Activated T-cell treated with anti-CD3 and anti-CD28 coated beads, Interleukin-2, amount 50 U/mL, for 72 hours (primary cell): ENCODE measurements around the gene SLC25A19. TPM values are rescaled to one million over a fixed set of nuclear protein-coding genes. Genes with fewer than 3 reads are reported as not detected.

Source experiments
- ATAC-seq, 2 donors: fragments of 150-1000 bp; cut with Tn5 transposase; replicated peaks in 1 of 2; 2 replicates each; pipeline ENCODE4 v1.10.0; 2021; ENCODE audit warnings: moderate library complexity in 2 of 2, mild to moderate bottlenecking in 1 of 2
- DNase-seq, 2 donors: peaks; one replicate each; pipeline ENCODE4 v3.0.0; 2021 to 2022; ENCODE audit warnings: mixed read lengths in 1 of 2
- H3K27ac Mint-ChIP-seq: one replicate; pipeline ENCODE4 v1.8.0; 2022; ENCODE audit warnings: mild to moderate bottlenecking, moderate library complexity, mixed read lengths
- H3K27me3 Mint-ChIP-seq: one replicate; pipeline ENCODE4 v1.8.0; 2022; ENCODE audit warnings: low read depth, mixed read lengths
- H3K36me3 Mint-ChIP-seq, 2 donors: one replicate each; pipeline ENCODE4 v1.8.0; 2022; ENCODE audit warnings: mixed read lengths in 2 of 2, mild to moderate bottlenecking in 1 of 2; ENCODE audit not compliant: insufficient read depth in 2 of 2
- H3K4me1 Mint-ChIP-seq: one replicate; pipeline ENCODE4 v1.8.0; 2022; ENCODE audit warnings: low read depth, mixed read lengths
- H3K4me3 Mint-ChIP-seq, 2 donors: one replicate each; pipeline ENCODE4 v1.8.0; 2022; ENCODE audit warnings: mild to moderate bottlenecking in 2 of 2, mixed read lengths in 2 of 2, moderate library complexity in 2 of 2
- H3K9me3 Mint-ChIP-seq, 2 donors: one replicate each; pipeline ENCODE4 v1.8.0; 2022; ENCODE audit warnings: mixed read lengths in 2 of 2
- total RNA-seq, 2 donors: library from RNA; stranded (reverse); gene quantifications; one replicate each; pipeline ENCODE4 v1.2.3, GENCODE V29; 2022

The SLC25A19 gene
- 10 to 100 TPM; 39.9 to 59.3 TPM for total RNA-seq

GRCh38 chr17:75289115-75289831 lies at the start of gene SLC25A19:
Gene SLC25A19 (minus strand): TSS chr17:75289433. CDS start chr17:75286764, 2,669 bp downstream.
- no peaks in the 10 kb centered on the region for H3K27me3 Mint-ChIP-seq
- DNase-seq = peak; percentile 96 to 99
- peaks cover 41% of the 10 kb centered on the region for H3K4me1 Mint-ChIP-seq
- no peaks in the 10 kb centered on the region for H3K9me3 Mint-ChIP-seq
- peak within 1 kb of the TSS; percentile 99 for H3K27ac Mint-ChIP-seq
- peak within 1 kb of the TSS; percentile 98 to 99 for H3K4me3 Mint-ChIP-seq
- peak; percentile 92 to 93 for ATAC-seq
- H3K36me3 Mint-ChIP-seq = peaks cover 4 to 7% of the 10 kb centered on the region in 2 donors

- H3K36me3 Mint-ChIP-seq = peaks cover 0 to 5% of the 10 kb centered on the region in 2 donors
- peaks cover 88% of the 10 kb centered on the region for H3K4me1 Mint-ChIP-seq
- H3K4me3 Mint-ChIP-seq = peak overlapping the region; percentile 75 to 80
- no peak for DNase-seq
- peak; percentile 45 to 61 for ATAC-seq
- H3K9me3 Mint-ChIP-seq = no peaks in the 10 kb centered on the region
- peak overlapping the region; percentile 92 for H3K27ac Mint-ChIP-seq
- H3K27me3 Mint-ChIP-seq = no peaks in the 10 kb centered on the region
These were observed 49.1 kb upstream of the SLC25A19 start for GRCh38 chr17:75338335-75338734.

- DNase-seq (no peak), ATAC-seq (no peak)
- Mint-ChIP-seq H3K4me1 (peaks cover 82% of the 10 kb centered on the region), H3K9me3 (no peaks in the 10 kb centered on the region), H3K4me3 (no peak overlapping the region), H3K27ac (peak overlapping the region; percentile 8), H3K27me3 (no peaks in the 10 kb centered on the region), H3K36me3 (peaks cover 0 to 10% of the 10 kb centered on the region in 2 donors)
These were observed 46.1 kb upstream of the SLC25A19 start for GRCh38 chr17:75335315-75335714.

- peaks cover 82% of the 10 kb centered on the region for H3K4me1 Mint-ChIP-seq
- H3K9me3 Mint-ChIP-seq = no peaks in the 10 kb centered on the region
- no peaks in the 10 kb centered on the region for H3K27me3 Mint-ChIP-seq
- no peak overlapping the region for H3K4me3 Mint-ChIP-seq
- ATAC-seq = no peak
- H3K36me3 Mint-ChIP-seq = peaks cover 0 to 9% of the 10 kb centered on the region in 2 donors
- peak overlapping the region; percentile 8 for H3K27ac Mint-ChIP-seq
- DNase-seq = no peak
These were observed 45.5 kb upstream of the SLC25A19 start for GRCh38 chr17:75334723-75335122.

- DNase-seq = no peak
- Mint-ChIP-seq H3K27ac (no peak overlapping the region), H3K27me3 (no peaks in the 10 kb centered on the region), H3K9me3 (no peaks in the 10 kb centered on the region), H3K36me3 (peaks cover 0 to 8% of the 10 kb centered on the region in 2 donors), H3K4me3 (no peak overlapping the region), H3K4me1 (peaks cover 79% of the 10 kb centered on the region)
- ATAC-seq = no peak
These were observed 42.4 kb upstream of the SLC25A19 start for GRCh38 chr17:75331671-75332070.

- Mint-ChIP-seq H3K9me3 (no peaks in the 10 kb centered on the region), H3K4me3 (no peak overlapping the region), H3K27ac (peak overlapping the region; percentile 17), H3K4me1 (peaks cover 75% of the 10 kb centered on the region), H3K36me3 (peaks cover 2 to 9% of the 10 kb centered on the region in 2 donors), H3K27me3 (no peaks in the 10 kb centered on the region)
- ATAC-seq (no peak), DNase-seq (no peak)
These were observed 38.5 kb upstream of the SLC25A19 start for GRCh38 chr17:75327757-75328156.

- no peaks in the 10 kb centered on the region for H3K9me3 Mint-ChIP-seq
- no peak for DNase-seq
- H3K27me3 Mint-ChIP-seq = no peaks in the 10 kb centered on the region
- ATAC-seq = no peak
- peaks cover 2 to 8% of the 10 kb centered on the region in 2 donors for H3K36me3 Mint-ChIP-seq
- H3K4me3 Mint-ChIP-seq = no peak overlapping the region
- H3K27ac Mint-ChIP-seq = peak overlapping the region; percentile 84
- H3K4me1 Mint-ChIP-seq = peaks cover 66% of the 10 kb centered on the region
These were observed 37.1 kb upstream of the SLC25A19 start for GRCh38 chr17:75326226-75326848.

- Mint-ChIP-seq H3K27ac (peak overlapping the region; percentile 84), H3K9me3 (no peaks in the 10 kb centered on the region), H3K36me3 (peaks cover 2 to 8% of the 10 kb centered on the region in 2 donors), H3K4me3 (no peak overlapping the region), H3K27me3 (no peaks in the 10 kb centered on the region), H3K4me1 (peaks cover 62% of the 10 kb centered on the region)
- DNase-seq (no peak), ATAC-seq (no peak)
These were observed 36.6 kb upstream of the SLC25A19 start for GRCh38 chr17:75325827-75326225.

- H3K4me1 Mint-ChIP-seq = peaks cover 58% of the 10 kb centered on the region
- H3K27me3 Mint-ChIP-seq = no peaks in the 10 kb centered on the region
- no peak for ATAC-seq
- DNase-seq = no peak
- H3K36me3 Mint-ChIP-seq = peaks cover 4 to 11% of the 10 kb centered on the region in 2 donors
- H3K4me3 Mint-ChIP-seq = no peak overlapping the region
- no peaks in the 10 kb centered on the region for H3K9me3 Mint-ChIP-seq
- H3K27ac Mint-ChIP-seq = peak overlapping the region; percentile 84
These were observed 36.1 kb upstream of the SLC25A19 start for GRCh38 chr17:75325348-75325747.

GRCh38 chr17:75321506-75321905 lies 32.3 kb upstream of the SLC25A19 start:
- no peak for DNase-seq
- Mint-ChIP-seq H3K27me3 (no peaks in the 10 kb centered on the region), H3K9me3 (no peaks in the 10 kb centered on the region), H3K27ac (no peak overlapping the region), H3K4me3 (no peak overlapping the region), H3K4me1 (peaks cover 38% of the 10 kb centered on the region), H3K36me3 (peaks cover 4 to 13% of the 10 kb centered on the region in 2 donors)
- ATAC-seq = no peak

- H3K27ac Mint-ChIP-seq = peak overlapping the region; percentile 22
- H3K36me3 Mint-ChIP-seq = peaks cover 2 to 11% of the 10 kb centered on the region in 2 donors
- H3K27me3 Mint-ChIP-seq = no peaks in the 10 kb centered on the region
- no peak for DNase-seq
- H3K4me1 Mint-ChIP-seq = peaks cover 33% of the 10 kb centered on the region
- no peaks in the 10 kb centered on the region for H3K9me3 Mint-ChIP-seq
- no peak overlapping the region for H3K4me3 Mint-ChIP-seq
- no peak for ATAC-seq
These were observed 30.9 kb upstream of the SLC25A19 start for GRCh38 chr17:75319904-75320691.

GRCh38 chr17:75318615-75319222 lies 29.5 kb upstream of the SLC25A19 start:
- H3K27me3 Mint-ChIP-seq = no peaks in the 10 kb centered on the region
- no peaks in the 10 kb centered on the region for H3K9me3 Mint-ChIP-seq
- peaks cover 2 to 11% of the 10 kb centered on the region in 2 donors for H3K36me3 Mint-ChIP-seq
- H3K4me3 Mint-ChIP-seq = no peak overlapping the region
- H3K4me1 Mint-ChIP-seq = peaks cover 39% of the 10 kb centered on the region
- no peak for DNase-seq
- ATAC-seq = no peak
- H3K27ac Mint-ChIP-seq = no peak overlapping the region

GRCh38 chr17:75318211-75318610 lies 29.0 kb upstream of the SLC25A19 start:
- DNase-seq (no peak), ATAC-seq (no peak)

More at GRCh38 chr17:75318211-75318610, 29.0 kb upstream of the SLC25A19 start:
- Mint-ChIP-seq H3K4me1 (peaks cover 39% of the 10 kb centered on the region), H3K27ac (no peak overlapping the region), H3K4me3 (no peak overlapping the region), H3K27me3 (no peaks in the 10 kb centered on the region), H3K9me3 (no peaks in the 10 kb centered on the region), H3K36me3 (peaks cover 2 to 11% of the 10 kb centered on the region in 2 donors)
